MM.1S (cell line): ENCODE data around the gene TPSD1.

Experiments used
- EZH2 ChIP-seq: fragments of 300-600 bp; sonication (generic); optimal IDR thresholded peaks from 2 replicates; pipeline ENCODE3; 2017; ENCODE audit warnings: low read depth, mild to moderate bottlenecking, antibody characterized with exemption, low read length, mixed read lengths
- TF ChIP-seq, protein P1 (sequence below): fragments of 300-600 bp; sonication (generic); IDR thresholded peaks from 2 replicates; pipeline ENCODE4 v1.5.1; 2016; ENCODE audit warnings: antibody characterized with exemption, low read length, mixed read lengths

DNA sequence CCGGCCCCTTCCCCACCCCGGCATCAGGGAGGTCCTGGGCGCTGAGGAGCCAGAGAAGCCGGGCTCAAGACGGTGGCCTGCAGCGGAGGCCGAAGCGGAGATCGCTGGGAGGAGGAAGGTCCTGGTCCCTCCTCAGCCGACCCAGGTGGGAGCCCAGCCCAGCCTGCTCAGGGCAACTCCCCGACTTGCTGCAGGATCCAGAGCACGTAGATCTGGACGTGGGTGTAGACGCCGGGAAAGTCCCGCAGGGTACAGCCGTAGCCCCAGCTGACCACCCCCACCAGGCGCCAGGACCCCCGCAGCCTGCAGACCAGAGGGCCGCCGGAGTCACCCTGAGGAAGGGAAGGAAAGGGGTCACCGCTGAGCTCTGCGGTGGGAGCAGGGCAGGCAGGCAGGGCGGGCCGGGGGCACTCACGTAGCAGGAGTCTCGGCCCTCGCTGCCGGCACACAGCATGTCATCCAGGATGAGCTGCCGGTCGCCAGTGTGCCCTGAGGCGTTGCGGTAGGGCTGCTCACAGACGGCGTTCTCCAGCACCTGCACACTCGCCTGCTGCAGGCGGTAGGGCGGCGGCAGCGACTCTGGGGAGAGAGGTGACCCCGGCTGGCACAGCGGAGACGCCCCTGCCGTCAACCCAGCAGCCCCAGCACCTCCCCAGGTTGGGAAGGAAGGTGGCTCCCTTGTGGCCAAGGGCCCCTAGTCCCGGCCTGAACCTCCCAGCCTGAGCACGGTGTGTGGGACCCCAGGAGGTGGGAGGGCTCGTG lies 5.4 kb downstream of the TPSD1 start:
- no peak for TF ChIP-seq EZH2
- TF ChIP-seq, protein P1, sequence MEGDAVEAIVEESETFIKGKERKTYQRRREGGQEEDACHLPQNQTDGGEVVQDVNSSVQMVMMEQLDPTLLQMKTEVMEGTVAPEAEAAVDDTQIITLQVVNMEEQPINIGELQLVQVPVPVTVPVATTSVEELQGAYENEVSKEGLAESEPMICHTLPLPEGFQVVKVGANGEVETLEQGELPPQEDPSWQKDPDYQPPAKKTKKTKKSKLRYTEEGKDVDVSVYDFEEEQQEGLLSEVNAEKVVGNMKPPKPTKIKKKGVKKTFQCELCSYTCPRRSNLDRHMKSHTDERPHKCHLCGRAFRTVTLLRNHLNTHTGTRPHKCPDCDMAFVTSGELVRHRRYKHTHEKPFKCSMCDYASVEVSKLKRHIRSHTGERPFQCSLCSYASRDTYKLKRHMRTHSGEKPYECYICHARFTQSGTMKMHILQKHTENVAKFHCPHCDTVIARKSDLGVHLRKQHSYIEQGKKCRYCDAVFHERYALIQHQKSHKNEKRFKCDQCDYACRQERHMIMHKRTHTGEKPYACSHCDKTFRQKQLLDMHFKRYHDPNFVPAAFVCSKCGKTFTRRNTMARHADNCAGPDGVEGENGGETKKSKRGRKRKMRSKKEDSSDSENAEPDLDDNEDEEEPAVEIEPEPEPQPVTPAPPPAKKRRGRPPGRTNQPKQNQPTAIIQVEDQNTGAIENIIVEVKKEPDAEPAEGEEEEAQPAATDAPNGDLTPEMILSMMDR = no peak
